A549 (cell line): ENCODE data around the gene TOX2.

ENCODE experiments used
- CEBPB ChIP-seq, 2 experiments: fragments of >200 bp in 1 of 2; sonication (Bioruptor Twin) in 1 of 2; formaldehyde crosslinking in 1 of 2; IDR thresholded peaks; 2 replicates each; pipeline ENCODE4 v1.6.1; 2012 to 2016
- CTCF ChIP-seq: fragments of >200 bp; sonication (Bioruptor Twin); formaldehyde crosslinking; IDR thresholded peaks from 3 replicates; pipeline ENCODE4 v1.5.1; 2016
- EP300 ChIP-seq, 2 experiments: fragments of >200 bp; sonication (Bioruptor Twin); formaldehyde crosslinking; IDR thresholded peaks; 2 replicates in 1 of 2; 3 replicates in 1 of 2; pipeline ENCODE4 v1.6.1; 2016 to 2017
- JUNB ChIP-seq: fragments of >200 bp; sonication (Bioruptor Twin); formaldehyde crosslinking; IDR thresholded peaks from 2 replicates; pipeline ENCODE4 v1.6.1; 2016
- POLR2A ChIP-seq: IDR thresholded peaks from 2 replicates; pipeline ENCODE4 v1.6.1; 2012; ENCODE audit warnings: mild to moderate bottlenecking, low read length
- RAD21 ChIP-seq, 2 experiments: fragments of >200 bp in 1 of 2; sonication (Bioruptor Twin) in 1 of 2; formaldehyde crosslinking in 1 of 2; IDR thresholded peaks in 1 of 2; conservative IDR thresholded peaks in 1 of 2; 2 replicates in 1 of 2; 3 replicates in 1 of 2; pipeline ENCODE4 v1.6.1; 2012 to 2018; ENCODE audit warnings: inconsistent platforms in 1 of 2
- REST ChIP-seq: fragments of 200-600 bp; sonication (generic); IDR thresholded peaks from 2 replicates; pipeline ENCODE4 v1.6.1; 2016; ENCODE audit warnings: antibody characterized with exemption, mild to moderate bottlenecking, moderate library complexity
- RNF2 ChIP-seq: fragments of 200-600 bp; sonication (generic); IDR thresholded peaks from 2 replicates; pipeline ENCODE4 v1.6.1; 2016; ENCODE audit warnings: low read depth, mild to moderate bottlenecking, antibody characterized with exemption, moderate library complexity, borderline replicate concordance
- TF ChIP-seq, protein P1 (sequence below): IDR thresholded peaks from 2 replicates; pipeline ENCODE4 v1.6.1; 2012; ENCODE audit warnings: low read depth, borderline replicate concordance
- TF ChIP-seq, protein P2 (sequence below): IDR thresholded peaks from 2 replicates; pipeline ENCODE4 v1.6.1; 2012

DNA sequence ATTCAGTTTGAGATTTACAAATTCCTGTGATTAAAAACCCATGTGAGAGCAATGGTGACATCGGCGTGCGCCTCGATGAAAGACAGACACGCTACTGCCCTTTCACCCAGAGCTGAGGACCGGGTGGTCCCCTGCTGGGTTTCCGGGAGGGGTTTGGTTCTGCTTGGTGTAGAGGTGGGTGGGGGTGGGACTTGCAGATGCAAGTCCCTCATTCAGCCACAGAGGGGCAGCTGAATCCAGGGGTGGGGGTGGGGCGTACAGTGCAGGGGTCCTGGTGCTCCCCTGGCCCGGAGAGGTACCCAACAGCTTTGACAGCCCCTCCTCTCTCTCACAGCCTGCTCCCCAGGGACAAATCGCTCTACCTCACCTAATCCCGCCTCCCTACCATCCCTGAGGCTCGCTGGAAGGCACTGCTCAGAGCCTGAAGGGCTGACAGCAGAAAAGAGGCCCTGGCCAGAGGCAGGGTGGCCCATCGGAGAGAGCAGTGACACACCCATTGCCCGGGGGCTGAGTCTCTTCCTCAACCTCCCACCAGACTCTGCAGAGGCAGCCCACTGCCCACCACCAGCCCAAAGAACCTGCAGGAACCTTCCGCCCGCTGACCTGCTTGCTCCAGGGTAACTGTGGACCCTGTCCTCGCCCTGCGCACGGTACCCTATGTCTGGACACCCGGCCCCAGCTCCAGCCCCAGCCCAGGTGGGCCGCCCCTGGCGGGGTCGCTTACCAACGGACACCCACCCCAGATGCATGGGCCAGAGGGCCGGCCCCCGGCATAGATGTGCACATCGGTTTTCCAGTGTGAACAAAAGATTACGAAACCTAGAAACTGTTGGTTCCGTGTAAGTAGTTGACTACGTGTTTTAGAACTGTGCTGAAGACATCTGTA, 153.9 kb downstream of the TOX2 start:
- no peak for TF ChIP-seq CEBPB (IDR thresholded peaks at IDR 0.05)
- no peak for TF ChIP-seq CTCF
- TF ChIP-seq RAD21 (conservative IDR thresholded peaks at IDR 0.05 in 1 of 2, IDR thresholded peaks at IDR 0.05 in 1 of 2), result no peak
- TF ChIP-seq, protein P1, sequence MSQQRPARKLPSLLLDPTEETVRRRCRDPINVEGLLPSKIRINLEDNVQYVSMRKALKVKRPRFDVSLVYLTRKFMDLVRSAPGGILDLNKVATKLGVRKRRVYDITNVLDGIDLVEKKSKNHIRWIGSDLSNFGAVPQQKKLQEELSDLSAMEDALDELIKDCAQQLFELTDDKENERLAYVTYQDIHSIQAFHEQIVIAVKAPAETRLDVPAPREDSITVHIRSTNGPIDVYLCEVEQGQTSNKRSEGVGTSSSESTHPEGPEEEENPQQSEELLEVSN, result no peak
- TF ChIP-seq, protein P2, sequence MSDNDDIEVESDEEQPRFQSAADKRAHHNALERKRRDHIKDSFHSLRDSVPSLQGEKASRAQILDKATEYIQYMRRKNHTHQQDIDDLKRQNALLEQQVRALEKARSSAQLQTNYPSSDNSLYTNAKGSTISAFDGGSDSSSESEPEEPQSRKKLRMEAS, result no peak
- TF ChIP-seq EP300 (IDR thresholded peaks at IDR 0.05), result no peak
- no peak for TF ChIP-seq REST
- no peak for TF ChIP-seq POLR2A
- TF ChIP-seq JUNB, result no peak
- TF ChIP-seq RNF2, result no peak
